ENCODE measurements around the gene WDR88. TPM values are rescaled to one million over a fixed set of nuclear protein-coding genes. Genes with fewer than 3 reads are reported as not detected.

WDR88 gene
- total and polyA plus RNA-seq, 2 of the 13 experiments (the other 11 are each of a cell fraction or from before 2014, with no cell fraction given) = not detected

GRCh38 chr19:33098055-33098534, 33.8 kb upstream of the WDR88 start (continued):
- TF ChIP-seq ATF4 (CRISPR knock-in tag; IDR thresholded peaks at IDR 0.05) (no peak), ZFP91 (CRISPR knock-in tag; IDR thresholded peaks at IDR 0.05; ENCODE audit: borderline replicate concordance) (no peak), KMT2B (CRISPR knock-in tag; IDR thresholded peaks at IDR 0.05) (no peak), ZNF589 (CRISPR knock-in tag; conservative IDR thresholded peaks at IDR 0.05) (no peak), RXRA (CRISPR knock-in tag; IDR thresholded peaks at IDR 0.05) (peak; percentile 99), PHB2 (IDR thresholded peaks at IDR 0.05; ENCODE audit: partially characterized antibody) (no peak), KDM5A (IDR thresholded peaks at IDR 0.05; ENCODE audit: borderline replicate concordance, low read length) (no peak), ZNF713 (CRISPR knock-in tag; IDR thresholded peaks at IDR 0.05) (no peak), CCDC6 (CRISPR knock-in tag; IDR thresholded peaks at IDR 0.05) (no peak), SKIL (CRISPR knock-in tag; IDR thresholded peaks at IDR 0.05; ENCODE audit: borderline replicate concordance) (peak; percentile 88), PCBP2 (optimal IDR thresholded peaks at IDR 0.05; ENCODE audit: low read depth, low read length, poor library complexity, severe bottlenecking) (no peak), BCLAF1 (IDR thresholded peaks at IDR 0.05) (no peak), ZNF562 (CRISPR knock-in tag; IDR thresholded peaks at IDR 0.05; ENCODE audit: borderline replicate concordance) (no peak), ZNF44 (CRISPR knock-in tag; IDR thresholded peaks at IDR 0.05) (no peak), ZBTB10 (CRISPR knock-in tag; IDR thresholded peaks at IDR 0.05; ENCODE audit: borderline replicate concordance) (no peak), ATF1 (CRISPR knock-in tag; IDR thresholded peaks at IDR 0.05) (no peak), ZNF557 (CRISPR knock-in tag; IDR thresholded peaks at IDR 0.05) (no peak), SIX1 (CRISPR knock-in tag; IDR thresholded peaks at IDR 0.05; ENCODE audit: borderline replicate concordance) (peak; percentile 59; the same call in 1 of the 2 replicates), HIVEP1 (CRISPR knock-in tag; IDR thresholded peaks at IDR 0.05) (peak; percentile 61; the same call in 1 of the 2 replicates), NRL (CRISPR knock-in tag; IDR thresholded peaks at IDR 0.05; ENCODE audit: borderline replicate concordance) (no peak)
